GM12872 (cell line): ENCODE data around the gene TSHR.

Experiments
- CTCF ChIP-seq: IDR thresholded peaks from 3 replicates; pipeline ENCODE4 v1.5.1; 2011; ENCODE audit warnings: low read depth, mild to moderate bottlenecking, low read length, moderate library complexity; ENCODE audit not compliant: insufficient read depth

The TSHR gene

GRCh38 chr14:80982711-80983110, 27.3 kb downstream of the TSHR start:
- TF ChIP-seq CTCF, result no peak

GRCh38 chr14:80987235-80988032, 32.0 kb downstream of the TSHR start:
- peak; percentile 91 for TF ChIP-seq CTCF

GRCh38 chr14:80988192-80988591, 32.8 kb downstream of the TSHR start:
- no peak for TF ChIP-seq CTCF

GRCh38 chr14:80988735-80989429, 33.5 kb downstream of the TSHR start:
- no peak for TF ChIP-seq CTCF

- TF ChIP-seq CTCF, result no peak
These were observed 37.2 kb downstream of the TSHR start for GRCh38 chr14:80992580-80992979.

GRCh38 chr14:80996049-80996901, 40.9 kb downstream of the TSHR start:
- TF ChIP-seq CTCF, result peak; percentile 69

- TF ChIP-seq CTCF, result no peak
These were observed 46.0 kb downstream of the TSHR start for GRCh38 chr14:81001447-81001846.
